Astrocyte of the spinal cord (primary cell): ENCODE data around the gene PHRF1.

Experiments
- DNase-seq: peaks from one replicate; pipeline ENCODE4 v3.0.0; 2011; ENCODE audit warnings: low read depth, low spot score
- H3K4me3 ChIP-seq: 2 replicates; pipeline ENCODE4 v1.5.1; 2011; ENCODE audit warnings: low read depth, mild to moderate bottlenecking, low read length, moderate library complexity
- CTCF ChIP-seq: IDR thresholded peaks from 2 replicates; pipeline ENCODE4 v1.5.1; 2012; ENCODE audit warnings: low read depth, mild to moderate bottlenecking, low read length, inconsistent platforms
- in situ Hi-C: cut with HindIII; loops from 2 replicates; pipeline ENCODE4 v1.10.0; 2017; ENCODE audit warnings: low sequenced_read_pairs

Gene PHRF1

GRCh38 chr11:563812-564578, 12.3 kb upstream of the PHRF1 start:
- in situ Hi-C loops: no loop called here
- no peak for TF ChIP-seq CTCF

GRCh38 chr11:565921-566509, 10.3 kb upstream of the PHRF1 start:
- no peak for DNase-seq
- no peak overlapping the region for H3K4me3 ChIP-seq
- in situ Hi-C loops: no loop called here
- TF ChIP-seq CTCF: no peak

More at GRCh38 chr11:563812-564578, 12.3 kb upstream of the PHRF1 start:
- H3K4me3 ChIP-seq: no peak overlapping the region
- DNase-seq: no peak

DNA sequence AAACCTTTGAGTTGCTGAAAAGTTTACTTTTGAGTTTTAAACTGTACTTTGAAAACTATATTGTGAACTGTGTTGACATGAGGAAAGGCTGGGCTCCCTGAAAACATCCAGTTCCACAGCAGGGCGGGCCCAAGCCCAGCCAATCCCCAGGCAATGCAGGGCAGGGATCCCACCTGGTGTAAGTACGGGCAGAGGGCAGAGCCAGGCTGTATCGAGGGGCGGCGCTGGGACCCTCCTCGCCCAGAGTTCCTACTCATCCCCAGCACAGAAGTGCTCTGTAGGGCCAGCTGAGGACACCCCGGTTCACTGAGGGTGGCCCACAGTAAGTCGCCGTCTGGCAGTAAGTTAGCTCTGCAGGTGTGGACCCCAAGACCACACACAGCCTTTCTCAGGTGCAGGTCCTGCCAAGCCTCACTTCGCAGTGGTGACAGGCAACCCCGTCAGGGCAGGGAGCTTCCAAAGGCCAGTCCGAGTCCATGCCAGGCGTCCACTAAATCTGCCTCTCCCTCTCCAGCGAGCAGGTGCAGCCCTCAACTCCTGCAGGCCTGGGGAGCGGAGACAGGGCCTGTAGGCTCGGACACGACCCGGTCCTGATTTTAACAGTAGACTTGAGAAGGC, 9.2 kb upstream of the PHRF1 start:
- in situ Hi-C loops: no loop called here
- no peak for DNase-seq
- peak overlapping the region; percentile 56 for H3K4me3 ChIP-seq
- no peak for TF ChIP-seq CTCF

DNA sequence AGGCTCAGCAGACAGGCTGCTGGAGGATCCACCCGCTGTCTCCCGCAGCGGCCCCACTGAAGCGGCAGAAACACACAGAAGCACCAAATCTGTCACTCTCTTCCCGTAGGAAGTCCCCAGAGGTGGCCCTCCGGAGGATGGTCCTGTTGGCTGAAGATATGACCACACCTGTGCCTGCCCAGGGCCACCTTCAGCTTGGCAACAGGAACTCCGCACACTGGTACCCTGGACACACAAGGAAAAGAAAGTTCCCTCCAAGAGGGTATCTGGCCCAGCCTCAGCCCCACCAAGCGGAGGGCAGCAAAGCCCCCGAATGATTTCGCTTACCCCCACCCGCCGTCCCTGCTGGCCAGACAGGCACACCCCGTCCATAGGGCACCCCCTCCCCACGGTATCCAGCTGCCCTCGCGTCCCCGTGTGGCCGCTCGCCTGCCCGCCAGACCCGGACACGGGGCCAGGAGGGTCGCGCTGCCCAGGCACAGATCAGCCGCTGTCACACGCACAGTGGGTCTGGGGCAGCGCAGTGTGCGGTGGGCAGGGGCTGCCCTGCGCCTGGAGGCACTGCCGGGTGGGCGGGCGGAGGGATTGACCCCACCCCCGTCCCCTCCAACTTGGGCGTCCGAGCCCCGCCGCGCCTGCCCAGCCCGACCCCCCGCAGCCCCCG, 8.5 kb upstream of the PHRF1 start:
- H3K4me3 ChIP-seq: peak overlapping the region; percentile 56
- in situ Hi-C loops: no loop called here
- no peak for DNase-seq
- no peak for TF ChIP-seq CTCF

DNA sequence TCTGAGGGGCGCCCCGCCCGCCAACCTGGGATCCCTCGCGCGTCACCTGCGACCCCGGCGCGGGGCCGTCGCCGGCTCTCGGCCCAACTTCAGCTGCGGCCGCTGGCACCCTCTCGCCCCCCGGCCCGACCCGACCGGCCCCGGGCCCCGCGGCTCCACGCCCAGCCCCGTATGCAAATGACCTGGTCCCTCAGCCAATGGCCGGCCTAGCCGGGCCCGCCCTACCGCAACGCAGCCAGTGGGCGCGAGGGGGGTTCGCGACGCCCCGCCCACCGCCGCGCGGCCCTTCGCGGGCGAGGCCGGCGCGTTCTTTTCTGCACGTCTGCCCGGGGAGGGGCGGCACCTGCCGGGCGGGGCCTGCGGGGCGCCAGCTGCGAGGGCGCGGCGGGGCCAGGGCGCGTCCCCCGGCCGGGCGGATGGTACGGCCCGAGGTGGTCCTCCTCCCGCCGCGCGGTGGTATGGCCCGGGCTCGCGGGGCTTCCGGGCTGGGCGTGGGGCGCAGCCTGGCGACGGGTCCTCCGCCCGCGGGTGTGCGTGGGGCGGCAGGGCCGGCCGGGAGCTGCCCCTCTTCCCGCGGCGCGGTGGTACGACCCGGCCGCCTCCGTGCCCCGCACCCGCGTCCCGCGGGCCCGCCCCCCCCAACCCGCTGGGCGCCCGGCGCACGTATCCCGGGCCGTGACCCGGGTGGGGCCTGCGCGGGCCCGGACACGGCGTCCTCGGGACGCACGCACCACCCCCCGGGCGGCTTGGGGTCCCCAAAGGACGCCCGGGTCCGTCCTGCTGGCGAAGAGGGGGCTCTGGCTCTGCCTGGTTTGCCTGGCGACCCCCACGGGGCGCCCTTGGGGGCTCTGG, 7.7 kb upstream of the PHRF1 start:
- TF ChIP-seq CTCF: no peak
- in situ Hi-C loops: no loop called here
- peak overlapping the region; percentile 56 for H3K4me3 ChIP-seq
- DNase-seq: peak; percentile 91
